C4-2B (cell line): ENCODE results near the gene MLXIP.

Source experiments
- ZFX ChIP-seq: fragments of 450-650 bp; IDR thresholded peaks from 2 replicates; pipeline ENCODE4 v1.6.1; 2017
- TF ChIP-seq, protein P1 (sequence below): fragments of 450-650 bp; conservative IDR thresholded peaks from 2 replicates; pipeline ENCODE4 v1.5.1; 2017; ENCODE audit warnings: mild to moderate bottlenecking

DNA sequence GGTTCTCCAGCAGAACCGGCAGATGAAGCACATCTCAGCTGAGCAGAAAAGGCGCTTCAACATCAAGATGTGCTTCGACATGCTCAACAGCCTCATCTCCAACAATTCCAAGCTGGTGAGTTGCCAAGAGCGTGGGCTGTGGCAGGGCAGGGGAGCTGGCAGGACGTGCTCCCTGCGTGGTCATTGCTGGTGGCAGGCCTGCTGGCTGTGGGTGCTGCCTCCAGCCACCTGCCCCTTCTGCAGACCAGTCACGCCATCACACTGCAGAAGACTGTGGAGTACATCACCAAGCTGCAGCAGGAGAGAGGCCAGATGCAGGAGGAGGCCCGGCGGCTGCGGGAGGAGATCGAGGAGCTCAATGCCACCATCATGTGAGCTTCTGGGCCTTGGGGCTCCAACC, 59.6 kb downstream of the MLXIP start:
- TF ChIP-seq, protein P1, sequence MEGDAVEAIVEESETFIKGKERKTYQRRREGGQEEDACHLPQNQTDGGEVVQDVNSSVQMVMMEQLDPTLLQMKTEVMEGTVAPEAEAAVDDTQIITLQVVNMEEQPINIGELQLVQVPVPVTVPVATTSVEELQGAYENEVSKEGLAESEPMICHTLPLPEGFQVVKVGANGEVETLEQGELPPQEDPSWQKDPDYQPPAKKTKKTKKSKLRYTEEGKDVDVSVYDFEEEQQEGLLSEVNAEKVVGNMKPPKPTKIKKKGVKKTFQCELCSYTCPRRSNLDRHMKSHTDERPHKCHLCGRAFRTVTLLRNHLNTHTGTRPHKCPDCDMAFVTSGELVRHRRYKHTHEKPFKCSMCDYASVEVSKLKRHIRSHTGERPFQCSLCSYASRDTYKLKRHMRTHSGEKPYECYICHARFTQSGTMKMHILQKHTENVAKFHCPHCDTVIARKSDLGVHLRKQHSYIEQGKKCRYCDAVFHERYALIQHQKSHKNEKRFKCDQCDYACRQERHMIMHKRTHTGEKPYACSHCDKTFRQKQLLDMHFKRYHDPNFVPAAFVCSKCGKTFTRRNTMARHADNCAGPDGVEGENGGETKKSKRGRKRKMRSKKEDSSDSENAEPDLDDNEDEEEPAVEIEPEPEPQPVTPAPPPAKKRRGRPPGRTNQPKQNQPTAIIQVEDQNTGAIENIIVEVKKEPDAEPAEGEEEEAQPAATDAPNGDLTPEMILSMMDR: no peak
- TF ChIP-seq ZFX: no peak
